ENCODE results near the gene IDS.

The IDS gene

GRCh38 chrX:149462849-149463248, 42.3 kb downstream of the IDS start:
- no peak for DNase-seq (ENCODE audit: low read depth in 2 of 3, low spot score in 1 of 3)

GRCh38 chrX:149461746-149462145, 43.4 kb downstream of the IDS start:
- DNase-seq (ENCODE audit: low read depth in 2 of 3, low spot score in 1 of 3) = no peak

GRCh38 chrX:149458586-149458985, 46.5 kb downstream of the IDS start:
- no peak for DNase-seq (ENCODE audit: low read depth in 2 of 3, low spot score in 1 of 3)

GRCh38 chrX:149456476-149457245, 48.4 kb downstream of the IDS start:
- DNase-seq (ENCODE audit: low read depth in 2 of 3, low spot score in 1 of 3) = no peak

- DNase-seq (ENCODE audit: low read depth in 2 of 3, low spot score in 1 of 3) = no peak
These were observed 49.2 kb downstream of the IDS start for GRCh38 chrX:149455934-149456333.

- DNase-seq (ENCODE audit: low read depth in 2 of 3, low spot score in 1 of 3) = no peak
These were observed 50.9 kb downstream of the IDS start for GRCh38 chrX:149453906-149454822.

- DNase-seq (ENCODE audit: low read depth in 2 of 3, low spot score in 1 of 3) = no peak
These were observed 52.1 kb downstream of the IDS start for GRCh38 chrX:149453030-149453429.

GRCh38 chrX:149433451-149433850, 71.7 kb downstream of the IDS start:
- no peak for DNase-seq (ENCODE audit: low read depth in 2 of 3, low spot score in 1 of 3)

GRCh38 chrX:149433051-149433450, 72.1 kb downstream of the IDS start:
- DNase-seq (ENCODE audit: low read depth in 2 of 3, low spot score in 1 of 3) = no peak

Measured in stimulated activated CD4-positive, alpha-beta T cell treated with anti-CD3 and anti-CD28 coated beads, Interleukin-12 subunit alpha, Interleukin-12 subunit beta, amount 100 ng/mL, for 48 hours (primary cell).